ENCODE data around the gene DPH2. TPM values are rescaled to one million over a fixed set of nuclear protein-coding genes. Genes with fewer than 3 reads are reported as not detected.

DPH2 gene
- total RNA-seq, 1 donor from 2014 or later = 9.5 TPM

GRCh38 chr1:43956234-43956633 lies 13.6 kb upstream of the DPH2 start:
- Histone ChIP-seq H3K4me1 (peaks cover 11% of the 10 kb centered on the region), H3K27ac (no peak overlapping the region), H3F3A (ENCODE audit: low read depth) (peaks cover 17% of the 10 kb centered on the region), H3K9ac (no peak overlapping the region), H3K4me3 (no peak overlapping the region), H3K27me3 (no peaks in the 10 kb centered on the region), H2AFZ (replicated peaks) (no peak overlapping the region), H3K4me2 (no peak overlapping the region), H3K9me3 (ENCODE audit: low read depth) (no peaks in the 10 kb centered on the region), H4K20me1 (ENCODE audit: low read depth) (peaks cover 23% of the 10 kb centered on the region), H3K79me2 (ENCODE audit: low read depth) (peaks cover 7% of the 10 kb centered on the region), H3K36me3 (no peaks in the 10 kb centered on the region)
- DNase-seq (ENCODE audit: low spot score) = no peak
- Mint-ChIP-seq H3K4me3 (no peak overlapping the region), H3K4me1 (peaks cover 12% of the 10 kb centered on the region), H3K9me3 (no peaks in the 10 kb centered on the region), H3K36me3 (peaks cover 10% of the 10 kb centered on the region), H3K27ac (no peak overlapping the region), H3K27me3 (ENCODE audit: insufficient read depth, low read depth) (no peaks in the 10 kb centered on the region)
- TF ChIP-seq EZH2phosphoT487 (IDR thresholded peaks at IDR 0.05) (no peak), CTCF (IDR thresholded peaks at IDR 0.05) (no peak), EZH2 (IDR thresholded peaks at IDR 0.05) (no peak)

DNA sequence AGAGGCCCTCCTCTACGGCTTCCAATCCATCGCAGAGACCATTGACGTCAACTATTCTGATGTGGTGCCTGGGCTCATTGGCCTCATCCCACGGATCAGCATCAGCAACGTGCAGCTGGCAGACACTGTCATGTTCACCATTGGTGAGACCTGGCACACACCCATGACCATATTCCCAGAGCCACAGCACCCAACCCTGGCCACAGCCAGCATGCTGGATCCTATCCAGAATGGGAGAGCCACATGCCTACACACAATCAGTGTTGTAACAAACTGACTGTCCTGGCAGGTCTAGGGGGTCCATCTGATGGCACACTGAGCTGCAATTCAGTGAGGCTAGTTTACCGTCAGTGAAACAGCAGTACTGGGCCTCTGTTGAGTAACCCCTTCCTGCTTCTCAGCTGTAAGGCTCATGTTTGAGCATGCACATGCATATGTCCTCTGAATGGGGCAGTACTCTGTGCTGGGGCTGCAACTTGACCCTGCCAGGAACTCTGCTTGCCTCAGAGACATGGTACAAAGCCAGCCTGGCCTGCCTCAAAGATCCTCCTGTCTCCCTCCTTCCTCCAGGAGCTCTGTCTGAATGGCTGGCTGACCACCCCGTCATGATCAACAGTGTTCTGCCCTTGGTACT lies 12.3 kb upstream of the DPH2 start:
- H3K79me2 ChIP-seq (ENCODE audit: low read depth) = peaks cover 7% of the 10 kb centered on the region
- no peaks in the 10 kb centered on the region for H3K9me3 ChIP-seq (ENCODE audit: low read depth)
- H3K9ac ChIP-seq = no peak overlapping the region
- H3K36me3 ChIP-seq = no peaks in the 10 kb centered on the region
- TF ChIP-seq EZH2 (IDR thresholded peaks at IDR 0.05) (no peak), EZH2phosphoT487 (IDR thresholded peaks at IDR 0.05) (no peak), CTCF (IDR thresholded peaks at IDR 0.05) (no peak)
- H2AFZ ChIP-seq (replicated peaks) = no peak overlapping the region
- H3K4me2 ChIP-seq = no peak overlapping the region
- H3K4me1 ChIP-seq = peaks cover 11% of the 10 kb centered on the region
- Mint-ChIP-seq H3K36me3 (peaks cover 15% of the 10 kb centered on the region), H3K4me1 (peaks cover 11% of the 10 kb centered on the region), H3K9me3 (no peaks in the 10 kb centered on the region), H3K27me3 (ENCODE audit: insufficient read depth, low read depth) (no peaks in the 10 kb centered on the region), H3K4me3 (peak overlapping the region; percentile 7), H3K27ac (no peak overlapping the region)
- H3F3A ChIP-seq (ENCODE audit: low read depth) = peaks cover 9% of the 10 kb centered on the region
- H3K4me3 ChIP-seq = no peak overlapping the region
- H3K27ac ChIP-seq = no peak overlapping the region
- H3K27me3 ChIP-seq = no peaks in the 10 kb centered on the region
- DNase-seq (ENCODE audit: low spot score) = no peak
- peaks cover 18% of the 10 kb centered on the region for H4K20me1 ChIP-seq (ENCODE audit: low read depth)

- H3K27me3 ChIP-seq = no peaks in the 10 kb centered on the region
- H3K27ac ChIP-seq = no peak overlapping the region
- no peak overlapping the region for H3K4me3 Mint-ChIP-seq
- peaks cover under 1% of the 10 kb centered on the region for H3K4me1 ChIP-seq
- TF ChIP-seq CTCF (IDR thresholded peaks at IDR 0.05) (no peak), EZH2phosphoT487 (IDR thresholded peaks at IDR 0.05) (no peak), EZH2 (IDR thresholded peaks at IDR 0.05) (no peak)
- no peaks in the 10 kb centered on the region for H3K9me3 Mint-ChIP-seq
- H3K9ac ChIP-seq = no peak overlapping the region
- H3K4me1 Mint-ChIP-seq = peaks cover under 1% of the 10 kb centered on the region
- H4K20me1 ChIP-seq (ENCODE audit: low read depth) = peaks cover 8% of the 10 kb centered on the region
- H3K36me3 Mint-ChIP-seq = peaks cover 15% of the 10 kb centered on the region
- H2AFZ ChIP-seq (replicated peaks) = no peak overlapping the region
- peaks cover 3% of the 10 kb centered on the region for H3K79me2 ChIP-seq (ENCODE audit: low read depth)
- H3K9me3 ChIP-seq (ENCODE audit: low read depth) = no peaks in the 10 kb centered on the region
- H3K36me3 ChIP-seq = no peaks in the 10 kb centered on the region
- no peaks in the 10 kb centered on the region for H3F3A ChIP-seq (ENCODE audit: low read depth)
- H3K27ac Mint-ChIP-seq = no peak overlapping the region
- no peak overlapping the region for H3K4me2 ChIP-seq
- no peaks in the 10 kb centered on the region for H3K27me3 Mint-ChIP-seq (ENCODE audit: insufficient read depth, low read depth)
- DNase-seq (ENCODE audit: low spot score) = no peak
- H3K4me3 ChIP-seq = no peak overlapping the region
Measured at GRCh38 chr1:43958351-43959255, 11.2 kb upstream of the DPH2 start.

Measured in neural progenitor cell (in vitro differentiated cells).